Esophagus squamous epithelium (tissue), 4 donors: ENCODE data around the gene RPL19.

Source experiments
- POLR2A ChIP-seq, 4 donors: fragments of 450-650 bp; IDR thresholded peaks; one replicate each; pipeline ENCODE4 v1.6.1; 2017; ENCODE audit warnings: antibody characterized with exemption in 4 of 4, mild to moderate bottlenecking in 4 of 4, moderate library complexity in 3 of 4
- TF ChIP-seq, protein P1 (sequence below), 6 experiments: fragments of 450-650 bp in 4 of 6; fragments of 200-600 bp in 2 of 6; sonication (generic) in 2 of 6; IDR thresholded peaks; one replicate each; pipeline ENCODE4 v1.5.1; 2016 to 2019; ENCODE audit warnings: antibody characterized with exemption in 6 of 6, mild to moderate bottlenecking in 4 of 6, moderate library complexity in 4 of 6

DNA sequence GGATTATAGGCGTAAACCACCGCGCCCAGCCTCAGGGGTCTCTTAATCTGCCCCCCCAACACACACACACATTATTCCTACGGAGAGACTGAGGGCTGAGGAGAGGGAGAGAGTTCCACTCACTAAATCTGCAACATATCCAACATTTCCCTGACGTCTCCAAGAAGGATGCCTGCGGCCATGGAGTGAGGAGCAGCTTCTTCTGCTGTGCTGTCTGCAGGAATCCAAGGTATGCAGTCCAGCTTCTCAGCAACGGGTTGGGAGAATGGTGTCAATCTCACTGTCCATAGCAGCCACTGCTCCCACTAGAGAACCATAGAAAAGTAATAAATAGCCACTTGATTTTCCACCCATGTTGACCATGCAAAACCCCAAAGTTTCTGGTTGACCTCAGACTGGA, 43.6 kb upstream of the RPL19 start:
- TF ChIP-seq, protein P1, sequence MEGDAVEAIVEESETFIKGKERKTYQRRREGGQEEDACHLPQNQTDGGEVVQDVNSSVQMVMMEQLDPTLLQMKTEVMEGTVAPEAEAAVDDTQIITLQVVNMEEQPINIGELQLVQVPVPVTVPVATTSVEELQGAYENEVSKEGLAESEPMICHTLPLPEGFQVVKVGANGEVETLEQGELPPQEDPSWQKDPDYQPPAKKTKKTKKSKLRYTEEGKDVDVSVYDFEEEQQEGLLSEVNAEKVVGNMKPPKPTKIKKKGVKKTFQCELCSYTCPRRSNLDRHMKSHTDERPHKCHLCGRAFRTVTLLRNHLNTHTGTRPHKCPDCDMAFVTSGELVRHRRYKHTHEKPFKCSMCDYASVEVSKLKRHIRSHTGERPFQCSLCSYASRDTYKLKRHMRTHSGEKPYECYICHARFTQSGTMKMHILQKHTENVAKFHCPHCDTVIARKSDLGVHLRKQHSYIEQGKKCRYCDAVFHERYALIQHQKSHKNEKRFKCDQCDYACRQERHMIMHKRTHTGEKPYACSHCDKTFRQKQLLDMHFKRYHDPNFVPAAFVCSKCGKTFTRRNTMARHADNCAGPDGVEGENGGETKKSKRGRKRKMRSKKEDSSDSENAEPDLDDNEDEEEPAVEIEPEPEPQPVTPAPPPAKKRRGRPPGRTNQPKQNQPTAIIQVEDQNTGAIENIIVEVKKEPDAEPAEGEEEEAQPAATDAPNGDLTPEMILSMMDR (IDR thresholded peaks at IDR 0.05), result no peak
- TF ChIP-seq POLR2A (IDR thresholded peaks at IDR 0.05), result no peak
